Suprapubic skin (tissue), 4 donors: ENCODE results near the gene NUDT6. TPM values are rescaled to one million over a fixed set of nuclear protein-coding genes. Genes with fewer than 3 reads are reported as not detected.
"Not testable (repeated sequence)": the region's sequence is repeated elsewhere in the genome, so short reads cannot be mapped to it uniquely, and the experiment has no call there.

Experiments
- DNase-seq, 2 donors: peaks; one replicate each; pipeline ENCODE4 v3.0.0-alpha.2; 2019; ENCODE audit warnings: low spot score in 2 of 2
- H3K27ac ChIP-seq: fragments of 200-600 bp; sonication (generic); one replicate; pipeline ENCODE4 v1.5.1; 2019
- H3K27me3 ChIP-seq: fragments of 200-600 bp; sonication (generic); one replicate; pipeline ENCODE4 v1.5.1; 2019
- H3K36me3 ChIP-seq: fragments of 200-600 bp; sonication (generic); one replicate; pipeline ENCODE4 v1.5.1; 2019
- H3K4me1 ChIP-seq: fragments of 200-600 bp; sonication (generic); one replicate; pipeline ENCODE4 v1.5.1; 2019
- H3K4me3 ChIP-seq: fragments of 200-600 bp; sonication (generic); one replicate; pipeline ENCODE4 v1.5.1; 2019; ENCODE audit warnings: mild to moderate bottlenecking
- H3K9me3 ChIP-seq: fragments of 200-600 bp; sonication (generic); one replicate; pipeline ENCODE4 v1.5.1; 2019
- CTCF ChIP-seq, 2 donors: fragments of 200-600 bp in 1 of 2; fragments of 450-650 bp in 1 of 2; sonication (generic) in 1 of 2; IDR thresholded peaks; one replicate each; pipeline ENCODE4 v1.5.1; 2016 to 2019; ENCODE audit warnings: antibody characterized with exemption in 2 of 2, mild to moderate bottlenecking in 1 of 2, moderate library complexity in 1 of 2
- EP300 ChIP-seq: sonication (generic); formaldehyde crosslinking; IDR thresholded peaks from one replicate; pipeline ENCODE4 v1.6.1; 2017; ENCODE audit warnings: antibody characterized with exemption
- POLR2A ChIP-seq, 2 donors: fragments of 450-650 bp; IDR thresholded peaks; one replicate each; pipeline ENCODE4 v1.6.1; 2017; ENCODE audit warnings: antibody characterized with exemption in 2 of 2, mild to moderate bottlenecking in 2 of 2, moderate library complexity in 2 of 2
- POLR2AphosphoS5 ChIP-seq, 3 donors: sonication (generic); formaldehyde crosslinking; IDR thresholded peaks; one replicate each; pipeline ENCODE4 v1.6.1; 2017; ENCODE audit warnings: antibody characterized with exemption in 3 of 3
- WGBS: methylation state at CpG from one replicate; pipeline ENCODE4 v1.1.5; 2018; 5-methylcytosine and 5-hydroxymethylcytosine counted together
- total RNA-seq, 4 donors: library from RNA; depleted of rRNA; stranded (reverse); fragments of >200 nt; gene quantifications; one replicate each; pipeline ENCODE4 v1.1.0, GENCODE V29; 2016

Gene NUDT6
- total RNA-seq, 4 donors from 2014 or later: 5.3 to 8.1 (median 7.0) TPM

GRCh38 chr4:122948671-122949070 lies 26.3 kb upstream of the NUDT6 start:
- TF ChIP-seq EP300 (no peak), CTCF (IDR thresholded peaks at IDR 0.05) (no peak), POLR2AphosphoS5 (IDR thresholded peaks at IDR 0.05) (no peak), POLR2A (IDR thresholded peaks at IDR 0.05) (no peak)
- DNase-seq: no peak
- Histone ChIP-seq H3K27me3 (no peaks in the 10 kb centered on the region), H3K27ac (no peak overlapping the region), H3K4me3 (no peak overlapping the region), H3K9me3 (no peaks in the 10 kb centered on the region), H3K36me3 (peaks cover 57% of the 10 kb centered on the region), H3K4me1 (no peaks in the 10 kb centered on the region)
- WGBS: 95% methylated on average over 4 of the region's 4 CpGs

DNA sequence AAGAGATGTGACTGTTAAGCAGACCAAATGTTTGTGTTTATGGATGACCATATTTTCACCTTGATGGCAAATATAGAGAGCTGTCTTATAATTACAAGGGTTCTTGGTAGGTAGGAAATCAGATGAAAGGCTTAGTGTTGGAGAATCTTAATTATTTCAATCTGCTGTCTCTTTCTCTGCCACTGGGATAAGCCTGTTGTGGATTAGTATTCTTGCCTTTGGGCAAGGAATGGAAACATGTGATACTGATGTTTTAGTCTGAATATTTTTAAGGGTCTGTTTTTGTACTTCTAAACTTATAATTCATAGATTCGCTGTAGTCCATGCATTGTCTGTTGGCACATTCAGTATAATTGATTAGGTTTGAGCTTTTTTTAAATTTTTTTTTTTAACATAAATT lies 23.7 kb upstream of the NUDT6 start:
- WGBS: 71% methylated on average over 1 of the region's 1 CpG
- no peak for TF ChIP-seq POLR2A (IDR thresholded peaks at IDR 0.05)
- no peak for TF ChIP-seq EP300
- no peak for TF ChIP-seq POLR2AphosphoS5 (IDR thresholded peaks at IDR 0.05)
- TF ChIP-seq CTCF (IDR thresholded peaks at IDR 0.05): no peak
- Histone ChIP-seq H3K4me1 (no peaks in the 10 kb centered on the region), H3K36me3 (peaks cover 49% of the 10 kb centered on the region), H3K9me3 (no peaks in the 10 kb centered on the region), H3K4me3 (no peak overlapping the region), H3K27me3 (no peaks in the 10 kb centered on the region), H3K27ac (no peak overlapping the region)
- DNase-seq: no peak

- not testable (repeated sequence) for DNase-seq, H3K4me3 ChIP-seq, H3K4me1 ChIP-seq, H3K27me3 ChIP-seq, H3K9me3 ChIP-seq, H3K27ac ChIP-seq
- peaks cover 39% of the 10 kb centered on the region for H3K36me3 ChIP-seq
- 97% methylated on average over 6 of the region's 17 CpGs for WGBS
These were observed 22.7 kb upstream of the NUDT6 start for GRCh38 chr4:122945136-122945535.

DNA sequence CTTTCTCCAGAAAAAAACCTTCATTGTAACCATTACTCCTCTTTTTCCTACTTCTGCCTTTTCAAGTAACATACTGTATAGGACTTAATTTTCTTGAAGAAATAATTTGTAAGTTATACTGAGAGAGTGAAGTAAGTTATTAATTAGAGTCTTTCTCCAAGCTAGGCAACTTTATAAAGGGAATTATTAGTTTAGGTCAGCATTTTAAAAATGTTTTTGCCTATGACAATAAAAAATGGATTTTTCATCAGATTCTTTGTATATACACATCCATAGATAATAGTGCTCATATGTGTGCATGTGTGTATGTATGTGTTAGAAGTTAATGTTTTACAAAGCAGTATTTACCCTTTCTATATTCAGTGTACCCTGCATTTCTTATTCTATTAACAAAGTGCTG lies 10.4 kb upstream of the NUDT6 start:
- Histone ChIP-seq H3K27me3 (no peaks in the 10 kb centered on the region), H3K27ac (no peak overlapping the region), H3K36me3 (peaks cover 54% of the 10 kb centered on the region), H3K4me1 (no peaks in the 10 kb centered on the region), H3K9me3 (no peaks in the 10 kb centered on the region), H3K4me3 (no peak overlapping the region)
- no peak for TF ChIP-seq POLR2A (IDR thresholded peaks at IDR 0.05)
- TF ChIP-seq POLR2AphosphoS5 (IDR thresholded peaks at IDR 0.05): no peak
- no peak for TF ChIP-seq CTCF (IDR thresholded peaks at IDR 0.05)
- TF ChIP-seq EP300: no peak
- DNase-seq: no peak

- no peaks in the 10 kb centered on the region for H3K9me3 ChIP-seq
- no peaks in the 10 kb centered on the region for H3K27me3 ChIP-seq
- no peak for DNase-seq
- H3K4me1 ChIP-seq: no peaks in the 10 kb centered on the region
- peaks cover 39% of the 10 kb centered on the region for H3K36me3 ChIP-seq
- H3K27ac ChIP-seq: no peak overlapping the region
- TF ChIP-seq EP300: no peak
- TF ChIP-seq POLR2A (IDR thresholded peaks at IDR 0.05): no peak
- TF ChIP-seq POLR2AphosphoS5 (IDR thresholded peaks at IDR 0.05): no peak
- peak; percentile 18 to 41 for TF ChIP-seq CTCF (IDR thresholded peaks at IDR 0.05)
- no peak overlapping the region for H3K4me3 ChIP-seq
These were observed 8.5 kb upstream of the NUDT6 start for GRCh38 chr4:122930862-122931261.

DNA sequence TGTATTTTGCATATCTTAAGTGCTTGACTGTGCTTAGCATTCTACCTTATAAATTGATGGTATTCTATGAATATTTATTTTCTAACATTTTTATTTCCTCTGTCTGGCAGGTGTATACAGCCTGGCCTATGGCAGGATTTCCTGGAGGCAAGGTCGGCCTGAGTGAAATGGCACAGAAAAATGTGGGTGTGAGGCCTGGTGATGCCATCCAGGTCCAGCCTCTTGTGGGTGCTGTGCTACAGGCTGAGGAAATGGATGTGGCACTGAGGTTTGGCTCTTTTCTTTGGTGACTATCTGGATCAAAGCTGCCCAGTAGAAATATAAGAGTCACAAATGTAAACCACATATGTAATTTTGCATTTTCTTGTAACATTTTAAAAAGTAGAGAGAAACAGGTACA lies 6.5 kb upstream of the NUDT6 start:
- Histone ChIP-seq H3K27me3 (no peaks in the 10 kb centered on the region), H3K27ac (no peak overlapping the region), H3K4me1 (peaks cover 13% of the 10 kb centered on the region), H3K4me3 (no peak overlapping the region), H3K9me3 (no peaks in the 10 kb centered on the region), H3K36me3 (peaks cover 25% of the 10 kb centered on the region)
- DNase-seq: no peak
- 77% methylated on average over 1 of the region's 1 CpG for WGBS
- TF ChIP-seq CTCF (IDR thresholded peaks at IDR 0.05): no peak
- no peak for TF ChIP-seq POLR2AphosphoS5 (IDR thresholded peaks at IDR 0.05)
- TF ChIP-seq POLR2A (IDR thresholded peaks at IDR 0.05): no peak
- no peak for TF ChIP-seq EP300
